Measurements from ENCODE around the gene CLDN20.
A peak's percentile ranks its signal among the peaks of the same experiment; 100 is the strongest.
"Not testable (repeated sequence)": the region's sequence is repeated elsewhere in the genome, so short reads cannot be mapped to it uniquely, and the experiment has no call there.

The CLDN20 gene

DNA sequence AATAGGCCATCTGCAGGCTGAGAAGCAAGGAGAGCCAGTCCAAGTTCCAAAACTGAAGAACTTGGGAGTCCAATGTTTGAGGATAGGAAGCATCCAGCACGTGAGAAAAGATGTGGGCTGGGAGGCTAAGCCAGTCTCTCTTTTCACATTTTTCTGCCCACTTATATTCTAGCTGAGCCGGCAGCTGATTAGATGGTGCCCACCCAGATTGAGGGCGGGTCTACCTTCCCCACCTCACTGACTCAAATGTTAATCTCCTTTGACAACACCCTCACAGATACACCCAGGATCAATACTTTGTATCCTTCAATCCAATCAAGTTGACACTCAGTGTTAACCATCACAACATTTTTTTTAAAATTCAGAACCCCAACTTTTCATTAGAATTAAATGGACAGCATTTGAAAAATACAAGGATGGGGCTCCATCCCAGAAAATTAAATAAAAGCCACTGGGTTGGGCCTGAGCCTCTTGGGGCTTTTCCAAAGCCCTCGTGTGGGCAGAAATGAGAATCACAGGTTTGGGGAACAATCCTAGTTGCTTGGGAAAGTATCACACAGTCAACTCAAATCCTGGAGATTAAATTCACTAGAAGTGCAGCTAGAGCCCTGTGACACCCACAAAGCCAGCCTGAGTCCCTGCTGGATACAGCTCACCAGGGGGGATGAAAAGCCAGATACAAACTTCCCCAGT lies 2.2 kb downstream of the CLDN20 start:
- no peaks in the 10 kb centered on the region for H3K27me3 ChIP-seq (ENCODE audit: insufficient read depth, poor library complexity, severe bottlenecking)
- no peak for TF ChIP-seq CTCF (IDR thresholded peaks at IDR 0.05; ENCODE audit: poor library complexity, severe bottlenecking)
- H3K4me3 ChIP-seq (ENCODE audit: severe bottlenecking): no peak overlapping the region
- no peak overlapping the region for H3K27ac ChIP-seq (ENCODE audit: poor library complexity, severe bottlenecking)
- peaks cover 7% of the 10 kb centered on the region for H3K4me1 ChIP-seq (ENCODE audit: insufficient read depth, poor library complexity, severe bottlenecking)
- H3K36me3 ChIP-seq (ENCODE audit: low read depth): peaks cover 31% of the 10 kb centered on the region
- H3K9me3 ChIP-seq (ENCODE audit: severe bottlenecking): no peaks in the 10 kb centered on the region
- DNase-seq (ENCODE audit: low spot score) (no peak), ATAC-seq (ENCODE audit: low read depth) (no peak)

GRCh38 chr6:155267411-155267810 lies 3.6 kb downstream of the CLDN20 start:
- H3K4me3 ChIP-seq (ENCODE audit: severe bottlenecking): no peak overlapping the region
- ATAC-seq (ENCODE audit: low read depth): no peak
- TF ChIP-seq CTCF (IDR thresholded peaks at IDR 0.05; ENCODE audit: poor library complexity, severe bottlenecking): no peak
- H3K27me3 ChIP-seq (ENCODE audit: insufficient read depth, poor library complexity, severe bottlenecking): no peaks in the 10 kb centered on the region
- H3K27ac ChIP-seq (ENCODE audit: poor library complexity, severe bottlenecking): no peak overlapping the region
- DNase-seq (ENCODE audit: low spot score): no peak
- H3K36me3 ChIP-seq (ENCODE audit: low read depth): peaks cover 43% of the 10 kb centered on the region
- H3K4me1 ChIP-seq (ENCODE audit: insufficient read depth, poor library complexity, severe bottlenecking): peaks cover 7% of the 10 kb centered on the region
- H3K9me3 ChIP-seq (ENCODE audit: severe bottlenecking): no peaks in the 10 kb centered on the region

GRCh38 chr6:155268088-155268867 lies 4.5 kb downstream of the CLDN20 start:
- not testable (repeated sequence) for DNase-seq (ENCODE audit: low spot score); H3K9me3 ChIP-seq (ENCODE audit: severe bottlenecking); H3K27me3 ChIP-seq (ENCODE audit: insufficient read depth, poor library complexity, severe bottlenecking); H3K27ac ChIP-seq (ENCODE audit: poor library complexity, severe bottlenecking); ATAC-seq (ENCODE audit: low read depth); H3K4me3 ChIP-seq (ENCODE audit: severe bottlenecking)
- peak; percentile 62 for TF ChIP-seq CTCF (IDR thresholded peaks at IDR 0.05; ENCODE audit: poor library complexity, severe bottlenecking)
- Histone ChIP-seq H3K4me1 (ENCODE audit: insufficient read depth, poor library complexity, severe bottlenecking) (peaks cover 12% of the 10 kb centered on the region), H3K36me3 (ENCODE audit: low read depth) (peaks cover 47% of the 10 kb centered on the region)

- ATAC-seq (ENCODE audit: low read depth) (no peak), DNase-seq (ENCODE audit: low spot score) (no peak)
- no peak for TF ChIP-seq CTCF (IDR thresholded peaks at IDR 0.05; ENCODE audit: poor library complexity, severe bottlenecking)
- Histone ChIP-seq H3K27ac (ENCODE audit: poor library complexity, severe bottlenecking) (no peak overlapping the region), H3K9me3 (ENCODE audit: severe bottlenecking) (no peaks in the 10 kb centered on the region), H3K36me3 (ENCODE audit: low read depth) (peaks cover 38% of the 10 kb centered on the region), H3K27me3 (ENCODE audit: insufficient read depth, poor library complexity, severe bottlenecking) (no peaks in the 10 kb centered on the region), H3K4me3 (ENCODE audit: severe bottlenecking) (no peak overlapping the region), H3K4me1 (ENCODE audit: insufficient read depth, poor library complexity, severe bottlenecking) (peaks cover 26% of the 10 kb centered on the region)
These were observed 6.0 kb downstream of the CLDN20 start for GRCh38 chr6:155269765-155270164.
